ENCODE data around the gene ORAI3. TPM values are rescaled to one million over a fixed set of nuclear protein-coding genes. Genes with fewer than 3 reads are reported as not detected.
A peak's percentile ranks its signal among the peaks of the same experiment; 100 is the strongest.

The ORAI3 gene
- total and polyA plus RNA-seq, 2 of the 13 experiments (the other 11 are each of a cell fraction or from before 2014, with no cell fraction given) = 11.4 to 32.0 TPM

- TF ChIP-seq TCF12 (IDR thresholded peaks at IDR 0.05) (no peak), TCF12 (CRISPR knock-in tag; IDR thresholded peaks at IDR 0.05) (no peak), ZNF503 (CRISPR knock-in tag; IDR thresholded peaks at IDR 0.05) (no peak), KIAA2018 (CRISPR knock-in tag; IDR thresholded peaks at IDR 0.05; ENCODE audit: borderline replicate concordance) (0 out of 2 replicates have a peak, but pooled peaks have one; percentile 7), ZNF253 (CRISPR knock-in tag; IDR thresholded peaks at IDR 0.05; ENCODE audit: borderline replicate concordance) (no peak), ZNF567 (CRISPR knock-in tag; IDR thresholded peaks at IDR 0.05; ENCODE audit: borderline replicate concordance) (no peak; the same call in none of the 2 replicates), ZNF761 (CRISPR knock-in tag; conservative IDR thresholded peaks at IDR 0.05) (0 out of 2 replicates have a peak, but pooled peaks have one; percentile 54), ZNF746 (CRISPR knock-in tag; IDR thresholded peaks at IDR 0.05) (no peak), SAFB2 (CRISPR knock-in tag; IDR thresholded peaks at IDR 0.05; ENCODE audit: borderline replicate concordance, low read depth) (peak; percentile 93), TBL1XR1 (IDR thresholded peaks at IDR 0.05; ENCODE audit: borderline replicate concordance, low read length, partially characterized antibody) (no peak), THAP7 (CRISPR knock-in tag; IDR thresholded peaks at IDR 0.05) (no peak), HCFC1 (IDR thresholded peaks at IDR 0.05; ENCODE audit: low read depth, low read length) (0 out of 2 replicates have a peak, but pooled peaks have one; percentile 20), SIN3B (IDR thresholded peaks at IDR 0.05; ENCODE audit: low read length) (no peak; the same call in 1 of the 2 replicates), PRMT3 (CRISPR knock-in tag; IDR thresholded peaks at IDR 0.05; ENCODE audit: borderline replicate concordance, low read depth) (no peak), ZNF468 (CRISPR knock-in tag; IDR thresholded peaks at IDR 0.05) (no peak), HOXA9 (CRISPR knock-in tag; IDR thresholded peaks at IDR 0.05; ENCODE audit: borderline replicate concordance) (no peak), ZNF292 (CRISPR knock-in tag; IDR thresholded peaks at IDR 0.05; ENCODE audit: borderline replicate concordance, low read depth) (0 out of 2 replicates have a peak, but pooled peaks have one; percentile 23), KDM1A (CRISPR knock-in tag; IDR thresholded peaks at IDR 0.05) (no peak), RAD21 (CRISPR knock-in tag; IDR thresholded peaks at IDR 0.05) (peak; percentile 92)
Measured at GRCh38 chr16:30941600-30942425, 7.1 kb upstream of the ORAI3 start (continued).
